ENCODE results near the gene SENP6. TPM values are rescaled to one million over a fixed set of nuclear protein-coding genes. Genes with fewer than 3 reads are reported as not detected.
A peak's percentile ranks its signal among the peaks of the same experiment; 100 is the strongest.

The SENP6 gene
- total and polyA plus RNA-seq, 9 of the 15 experiments (the other 6 are each of a cell fraction or from before 2014, with no cell fraction given): 11.1 to 79.4 (median 46.8) TPM

GRCh38 chr6:75556240-75556639 lies 45.4 kb upstream of the SENP6 start:
- 0 out of 5 replicates have a peak, but pooled peaks cover 0 to 3% of the 10 kb centered on the region in 2 experiments for H3K27me3 ChIP-seq (ENCODE audit: control insufficient read depth in 2 of 2, insufficient read depth in 2 of 2, low read length in 2 of 2)
- H3K27ac ChIP-seq (ENCODE audit: extremely low read depth, low read depth, low read length): no peak overlapping the region
- intact Hi-C loops (cut with micrococcal nuclease) (no loop called here), in situ Hi-C loops (cut with MboI) (no loop called here)
- ChIA-PET CTCF (ENCODE audit: low intra/inter-chr PET ratio) (no interaction called here), POLR2A (interaction anchor here (0.6 kb wide), 1 partner anchor 14 kb away, joined by 5 read pairs; no protein-coding TSS in a partner anchor)
- H3K4me3 ChIP-seq: no peak overlapping the region
- DNase-seq (ENCODE audit: extremely low read depth in 1 of 4, low spot score in 3 of 4) (peak in 1 of 4 experiments; percentile 19), FAIRE-seq (no peak), ATAC-seq (peak; percentile 31; the same call in 1 of the 3 replicates)
- no peaks in the 10 kb centered on the region for H3K79me2 ChIP-seq (ENCODE audit: control insufficient read depth, insufficient read depth, low read length)
- H3K9ac ChIP-seq (ENCODE audit: insufficient read depth in 1 of 2, low read depth in 2 of 2, low read length in 2 of 2): no peak overlapping the region
- H3K9me3 ChIP-seq (replicated peaks; ENCODE audit: control insufficient read depth, insufficient read depth, low read depth, low read length): no peaks in the 10 kb centered on the region
- no peak overlapping the region for H3K4me2 ChIP-seq (ENCODE audit: insufficient read depth, low read length)
- no peaks in the 10 kb centered on the region for H4K20me1 ChIP-seq (replicated peaks; ENCODE audit: control insufficient read depth, insufficient read depth, low read length)
- TF ChIP-seq ZNF274 (IDR thresholded peaks at IDR 0.05; ENCODE audit: borderline replicate concordance, low read depth, low read length): no peak
- no peak for TF ChIP-seq SRSF9 (IDR thresholded peaks at IDR 0.05; ENCODE audit: borderline replicate concordance, low read depth, low read length)
- no peak for TF ChIP-seq NFIX (CRISPR knock-in tag; IDR thresholded peaks at IDR 0.05; ENCODE audit: low read depth)
- no peak for TF ChIP-seq HNRNPUL1 (IDR thresholded peaks at IDR 0.05; ENCODE audit: low read length)
- no peak for TF ChIP-seq EP300 (IDR thresholded peaks at IDR 0.05; ENCODE audit: low read length)
- TF ChIP-seq CBFA2T2 (conservative IDR thresholded peaks at IDR 0.05): peak; percentile 33; the same call in 1 of the 2 replicates
- no peak for TF ChIP-seq BACH1 (tag; IDR thresholded peaks at IDR 0.05)
- peak; percentile 17; the same call in 1 of the 2 replicates for TF ChIP-seq TAL1 (IDR thresholded peaks at IDR 0.05)
- no peak for TF ChIP-seq HNRNPL (IDR thresholded peaks at IDR 0.05; ENCODE audit: low read depth, low read length)
- no peak for TF ChIP-seq SMARCA5 (IDR thresholded peaks at IDR 0.05)
- TF ChIP-seq MBD1 (CRISPR knock-in tag; IDR thresholded peaks at IDR 0.05): no peak
- TF ChIP-seq MLLT1 (IDR thresholded peaks at IDR 0.05): no peak
- no peak for TF ChIP-seq BHLHE40 (IDR thresholded peaks at IDR 0.05; ENCODE audit: low read length)
- no peak for TF ChIP-seq IFI16 (CRISPR knock-in tag; IDR thresholded peaks at IDR 0.05)
- peak; percentile 22; the same call in 1 of the 2 replicates for TF ChIP-seq TCF3 (CRISPR knock-in tag; IDR thresholded peaks at IDR 0.05)
- no peak for TF ChIP-seq KDM1A (IDR thresholded peaks at IDR 0.05)
- TF ChIP-seq CBFA2T3 (IDR thresholded peaks at IDR 0.05): peak; percentile 59
- H3K36me3 ChIP-seq (ENCODE audit: control insufficient read depth, insufficient read depth, low read length): no peaks in the 10 kb centered on the region
- H3K9me1 ChIP-seq (ENCODE audit: control insufficient read depth, insufficient read depth, low read length): no peaks in the 10 kb centered on the region
- no peak overlapping the region for H2AFZ ChIP-seq (ENCODE audit: low read depth, low read length)
- BruUV-seq (replicated peaks): no TSS peak
- no peaks in the 10 kb centered on the region for H3K4me1 ChIP-seq (replicated peaks in 1 of 2; ENCODE audit: control insufficient read depth in 2 of 2, insufficient read depth in 2 of 2, low read length in 2 of 2)
- 0% methylated on average over 3 of the region's 5 CpGs for WGBS (ENCODE audit: insufficient coverage, low coverage, missing lambda C conversion rate)

All from K562 (cell line).